Omental fat pad (tissue), 4 donors: ENCODE results near the gene OPCML. TPM values are rescaled to one million over a fixed set of nuclear protein-coding genes. Genes with fewer than 3 reads are reported as not detected.

Source experiments
- ATAC-seq: fragments of 150-250 bp; one replicate; pipeline ENCODE4 v1.9.1; 2016; ENCODE audit warnings: mild to moderate bottlenecking, moderate library complexity; ENCODE audit not compliant: low FRiP score
- DNase-seq: peaks from one replicate; pipeline ENCODE4 v3.0.0-alpha.2; 2019; ENCODE audit warnings: low spot score
- CTCF ChIP-seq, 3 donors: fragments of 450-650 bp; IDR thresholded peaks; one replicate each; pipeline ENCODE4 v1.5.1; 2016 to 2017; ENCODE audit warnings: antibody characterized with exemption in 3 of 3, mild to moderate bottlenecking in 3 of 3, moderate library complexity in 2 of 3
- total RNA-seq, 4 donors: library from RNA; depleted of rRNA; stranded (reverse); fragments of >200 nt; gene quantifications; one replicate each; pipeline ENCODE4 v1.1.0, GENCODE V29; 2016

Gene OPCML
- total RNA-seq, 4 donors from 2014 or later: 0.32 TPM; not detected in 3

DNA sequence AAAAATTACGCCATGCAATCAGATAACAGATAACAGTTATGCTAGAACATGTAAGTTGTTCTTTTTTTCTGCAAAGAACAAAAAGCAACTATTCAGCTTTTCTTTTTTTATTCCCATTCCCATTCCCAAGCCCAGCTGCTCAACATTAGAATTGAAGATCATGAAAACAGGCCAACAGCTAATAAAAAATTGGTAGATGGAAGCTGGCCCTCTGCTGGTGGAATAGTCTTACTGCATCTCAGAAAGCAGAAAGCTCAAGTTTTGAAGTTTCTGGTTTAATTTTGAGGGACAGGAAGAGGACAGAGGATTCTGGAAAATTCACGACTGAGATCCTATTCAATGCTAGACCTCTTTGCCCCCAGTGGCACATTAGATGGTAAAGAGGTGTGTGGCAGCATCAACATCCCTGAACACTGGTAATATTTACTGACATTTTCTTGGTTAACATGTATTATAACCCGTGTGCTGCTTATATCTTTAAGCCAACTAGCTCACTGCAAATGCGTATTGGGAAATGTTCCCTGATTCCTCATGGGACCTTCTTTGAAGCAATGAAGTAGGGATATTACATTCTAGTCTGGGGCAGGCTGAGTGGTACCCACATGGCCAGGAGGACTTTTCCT, 591.2 kb downstream of the OPCML start:
- no peak for DNase-seq
- ATAC-seq: no peak
- TF ChIP-seq CTCF (IDR thresholded peaks at IDR 0.05): no peak

GRCh38 chr11:132937016-132937415, 595.3 kb downstream of the OPCML start:
- ATAC-seq (no peak), DNase-seq (no peak)
- no peak for TF ChIP-seq CTCF (IDR thresholded peaks at IDR 0.05)

DNA sequence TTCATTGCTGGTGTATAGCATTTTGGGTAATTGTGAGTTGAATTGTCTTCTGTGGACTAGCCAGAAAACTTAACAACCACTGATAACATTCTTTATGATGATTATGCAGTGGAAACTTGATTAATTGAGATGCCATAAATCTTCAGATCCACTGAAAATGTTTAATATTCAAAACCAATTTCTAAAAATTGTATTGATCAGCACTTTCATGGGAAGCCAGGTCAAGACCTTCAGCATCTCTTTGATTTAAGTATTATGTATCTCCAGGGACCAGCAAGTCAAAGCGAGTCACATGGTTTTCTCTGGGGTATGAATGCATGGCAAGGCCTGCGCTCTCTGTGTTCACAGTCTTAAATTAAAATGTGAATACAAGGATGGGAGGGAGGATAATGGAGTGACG, 596.9 kb downstream of the OPCML start:
- ATAC-seq (no peak), DNase-seq (no peak)
- no peak for TF ChIP-seq CTCF (IDR thresholded peaks at IDR 0.05)

GRCh38 chr11:132933703-132934102, 598.6 kb downstream of the OPCML start:
- DNase-seq (no peak), ATAC-seq (no peak)
- TF ChIP-seq CTCF (IDR thresholded peaks at IDR 0.05): no peak

GRCh38 chr11:132925825-132926469, 606.4 kb downstream of the OPCML start:
- DNase-seq (no peak), ATAC-seq (no peak)
- no peak for TF ChIP-seq CTCF (IDR thresholded peaks at IDR 0.05)

DNA sequence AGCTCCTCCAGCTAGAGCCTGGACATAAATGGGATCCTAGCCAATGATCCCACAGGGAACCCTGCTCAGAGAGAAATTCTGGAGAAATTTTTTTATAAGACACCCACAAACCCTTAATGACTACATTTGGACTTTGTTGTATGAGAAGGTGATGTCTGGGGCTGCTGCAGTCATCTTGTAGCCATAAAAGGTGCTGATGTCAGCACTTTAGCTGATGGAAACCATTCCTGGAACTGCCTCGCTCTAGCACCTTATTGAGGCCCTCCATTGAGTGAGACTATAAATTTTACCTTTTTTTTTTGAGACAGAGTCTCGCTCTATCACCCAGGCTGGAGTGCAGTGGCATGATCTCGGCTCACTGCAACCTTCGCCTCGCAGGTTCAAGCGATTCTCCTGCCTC, 610.7 kb downstream of the OPCML start:
- DNase-seq (no peak), ATAC-seq (no peak)
- TF ChIP-seq CTCF (IDR thresholded peaks at IDR 0.05): no peak
